Sciatic nerve (tissue), 2 donors: ENCODE results near the gene ADIPOQ. TPM values are rescaled to one million over a fixed set of nuclear protein-coding genes. Genes with fewer than 3 reads are reported as not detected.
"Not testable (repeated sequence)": the region's sequence is repeated elsewhere in the genome, so short reads cannot be mapped to it uniquely, and the experiment has no call there.

Source experiments
- ATAC-seq: fragments of 200-7000 bp; cut with Tn5 transposase; one replicate; pipeline ENCODE4 v1.9.1; 2020; ENCODE audit warnings: mild to moderate bottlenecking, moderate library complexity
- DNase-seq: peaks from one replicate; pipeline ENCODE4 v3.0.0-alpha.2; 2020; ENCODE audit warnings: low spot score
- intact Hi-C: fragments of 100-400 bp; cut with DNase I; formaldehyde crosslinking; loops from one replicate; pipeline ENCODE4 v1.14.2; 2022
- total RNA-seq: library from RNA; stranded (reverse); fragmentation: NEBNext Ultra II Directional; extraction: Animal tissue kit (Norgen Biotek cat#: 25700); gene quantifications from one replicate; pipeline ENCODE4 v1.2.1, GENCODE V29; 2021
- donor health status: DM: no; HTN: no; CAD: no.
- donor health status: DM: no; HTN: no; CAD: no.

ADIPOQ gene
- total RNA-seq, 1 donor from 2014 or later, result 21.0 TPM

GRCh38 chr3:186857743-186858142 lies 15.2 kb downstream of the ADIPOQ start:
- no peak for ATAC-seq
- intact Hi-C loops, result no loop called here
- no peak for DNase-seq

- peak; percentile 53 for ATAC-seq
- DNase-seq, intact Hi-C loops: not testable (repeated sequence)
These were observed 22.8 kb downstream of the ADIPOQ start for GRCh38 chr3:186865215-186865853.

- intact Hi-C loops, DNase-seq, ATAC-seq: not testable (repeated sequence)
These were observed 23.6 kb downstream of the ADIPOQ start for GRCh38 chr3:186866095-186866494.

- intact Hi-C loops, result no loop called here
- no peak for DNase-seq
- ATAC-seq, result no peak
These were observed 27.0 kb downstream of the ADIPOQ start for GRCh38 chr3:186869253-186870100.

- ATAC-seq (no peak), DNase-seq (no peak)
- intact Hi-C loops, result no loop called here
These were observed 28.1 kb downstream of the ADIPOQ start for GRCh38 chr3:186870421-186871201.

- ATAC-seq (no peak), DNase-seq (no peak)
- intact Hi-C loops, result no loop called here
These were observed 29.0 kb downstream of the ADIPOQ start for GRCh38 chr3:186871403-186871924.

GRCh38 chr3:186873796-186874195 lies 31.3 kb downstream of the ADIPOQ start:
- ATAC-seq, intact Hi-C loops, DNase-seq: not testable (repeated sequence)

GRCh38 chr3:186874216-186874615 lies 31.7 kb downstream of the ADIPOQ start:
- ATAC-seq, DNase-seq, intact Hi-C loops: not testable (repeated sequence)

- intact Hi-C loops, DNase-seq, ATAC-seq: not testable (repeated sequence)
These were observed 32.3 kb downstream of the ADIPOQ start for GRCh38 chr3:186874841-186875240.

- ATAC-seq (no peak), DNase-seq (no peak)
- intact Hi-C loops, result no loop called here
These were observed 33.2 kb downstream of the ADIPOQ start for GRCh38 chr3:186875708-186876107.

GRCh38 chr3:186879781-186880180 lies 37.3 kb downstream of the ADIPOQ start:
- intact Hi-C loops, result no loop called here
- ATAC-seq, result no peak
- no peak for DNase-seq

- intact Hi-C loops, result no loop called here
- ATAC-seq (no peak), DNase-seq (no peak)
These were observed 37.9 kb downstream of the ADIPOQ start for GRCh38 chr3:186880406-186880805.

GRCh38 chr3:186882150-186882524 lies 39.6 kb downstream of the ADIPOQ start:
- intact Hi-C loops, result no loop called here
- DNase-seq (no peak), ATAC-seq (no peak)

GRCh38 chr3:186882881-186883685 lies 40.6 kb downstream of the ADIPOQ start:
- no peak for DNase-seq
- ATAC-seq, result no peak
- intact Hi-C loops, result no loop called here

GRCh38 chr3:186883686-186884058 lies 41.2 kb downstream of the ADIPOQ start:
- DNase-seq (no peak), ATAC-seq (no peak)
- intact Hi-C loops, result no loop called here

GRCh38 chr3:186884868-186885267 lies 42.4 kb downstream of the ADIPOQ start:
- not testable (repeated sequence) for ATAC-seq, DNase-seq

GRCh38 chr3:186886202-186886981 lies 43.9 kb downstream of the ADIPOQ start:
- DNase-seq, result no peak
- intact Hi-C loops, result no loop called here
- no peak for ATAC-seq

More at GRCh38 chr3:186884868-186885267, 42.4 kb downstream of the ADIPOQ start:
- intact Hi-C loops, result not testable (repeated sequence)

GRCh38 chr3:186887507-186887938 lies 45.0 kb downstream of the ADIPOQ start:
- DNase-seq, intact Hi-C loops, ATAC-seq: not testable (repeated sequence)
